Activated CD4-positive, alpha-beta T cell treated with anti-CD3 and anti-CD28 coated beads for 48 hours (primary cell): ENCODE data around the gene WDR81.
"Not testable (repeated sequence)": the region's sequence is repeated elsewhere in the genome, so short reads cannot be mapped to it uniquely, and the experiment has no call there.

Source experiments
- DNase-seq: peaks from one replicate; pipeline ENCODE4 v3.0.0-alpha.2; 2020

WDR81 gene

GRCh38 chr17:1713878-1714426 lies 10.6 kb upstream of the WDR81 start:
- DNase-seq, result no peak

- peak; percentile 47 for DNase-seq
Observed at GRCh38 chr17:1714427-1714979, 10.0 kb upstream of the WDR81 start.

GRCh38 chr17:1714980-1715802 lies 9.3 kb upstream of the WDR81 start:
- peak; percentile 58 for DNase-seq

DNA sequence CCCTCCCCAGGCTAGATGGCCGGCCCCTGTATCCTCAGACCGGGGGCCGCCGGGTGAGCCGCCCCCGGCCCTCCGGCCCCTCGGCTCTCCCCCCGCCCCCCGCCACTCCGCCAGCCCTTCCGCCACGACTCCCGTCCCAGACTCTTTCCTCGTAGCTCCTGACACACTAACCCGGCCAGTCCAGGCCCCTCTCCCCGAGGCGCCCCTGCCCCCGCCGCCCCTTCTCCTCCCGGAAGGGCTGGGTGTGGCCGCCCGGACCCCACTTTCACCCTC lies 8.8 kb upstream of the WDR81 start:
- no peak for DNase-seq

GRCh38 chr17:1716076-1716911 lies 8.2 kb upstream of the WDR81 start:
- DNase-seq, result peak; percentile 100

GRCh38 chr17:1716912-1717695 lies 7.4 kb upstream of the WDR81 start:
- DNase-seq, result peak; percentile 89

DNA sequence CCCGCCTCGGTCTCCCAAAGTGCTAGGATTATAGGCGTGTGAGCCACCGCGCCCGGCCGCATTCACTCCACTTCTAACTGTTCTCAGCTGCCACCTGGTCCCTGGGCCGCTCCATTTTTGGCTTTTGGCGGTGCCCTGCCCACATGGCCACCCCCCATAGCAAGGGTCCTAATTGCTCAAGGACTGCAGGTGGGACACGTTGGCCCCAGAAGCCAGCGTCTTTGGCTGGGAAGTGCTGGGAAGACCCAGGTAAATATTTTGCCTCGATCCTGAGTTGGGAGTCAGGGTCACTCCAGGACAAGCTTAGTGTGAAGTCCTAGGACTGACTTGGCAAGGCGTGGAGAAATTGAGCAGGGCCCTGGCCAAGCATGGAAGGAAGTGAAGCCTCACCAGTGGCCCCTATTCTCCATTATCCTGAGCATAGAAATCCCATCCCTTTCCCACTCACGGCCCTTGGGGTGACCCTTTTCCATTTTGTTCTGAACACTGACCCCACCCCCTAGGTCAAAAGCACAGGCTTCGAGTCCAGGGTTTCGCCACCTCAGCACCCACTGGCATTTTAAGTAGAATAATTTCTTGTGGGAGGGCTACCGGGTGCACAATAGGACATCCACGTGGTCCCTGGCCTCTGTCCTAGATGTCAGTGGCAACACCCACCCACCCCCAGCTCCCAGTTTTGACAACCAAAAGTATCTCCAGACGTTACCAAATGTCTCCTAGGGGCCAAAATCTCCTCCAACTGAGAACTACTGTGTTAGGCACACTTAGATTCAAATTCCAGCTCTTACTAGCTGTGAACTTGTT lies 5.9 kb upstream of the WDR81 start:
- no peak for DNase-seq

- DNase-seq, result peak; percentile 79
Observed at GRCh38 chr17:1720856-1721386, 3.6 kb upstream of the WDR81 start.

DNA sequence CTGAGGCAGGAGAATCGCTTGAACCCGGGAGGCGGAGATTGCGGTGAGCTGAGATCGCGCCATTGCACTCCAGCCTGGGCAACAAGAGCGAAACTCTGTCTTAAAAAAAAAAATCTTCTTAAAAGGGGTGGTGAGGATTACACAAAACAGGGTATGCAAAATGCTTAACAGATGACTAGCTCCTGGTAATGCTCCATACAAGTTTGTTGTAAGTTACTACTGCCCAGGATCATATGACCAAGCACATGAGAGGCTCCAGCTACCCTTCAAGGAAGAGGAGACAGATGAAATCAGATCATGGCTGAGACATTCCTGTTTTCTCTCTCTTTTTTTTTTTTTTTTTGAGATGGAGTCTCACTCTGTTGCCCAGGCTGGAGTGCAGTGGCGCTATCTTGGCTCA lies 2.5 kb upstream of the WDR81 start:
- DNase-seq, result not testable (repeated sequence)

- DNase-seq, result no peak
Observed at GRCh38 chr17:1724869-1725641, 551 bp downstream of the WDR81 start.

- no peak for DNase-seq
Observed at GRCh38 chr17:1725642-1726511, 1.4 kb downstream of the WDR81 start.

DNA sequence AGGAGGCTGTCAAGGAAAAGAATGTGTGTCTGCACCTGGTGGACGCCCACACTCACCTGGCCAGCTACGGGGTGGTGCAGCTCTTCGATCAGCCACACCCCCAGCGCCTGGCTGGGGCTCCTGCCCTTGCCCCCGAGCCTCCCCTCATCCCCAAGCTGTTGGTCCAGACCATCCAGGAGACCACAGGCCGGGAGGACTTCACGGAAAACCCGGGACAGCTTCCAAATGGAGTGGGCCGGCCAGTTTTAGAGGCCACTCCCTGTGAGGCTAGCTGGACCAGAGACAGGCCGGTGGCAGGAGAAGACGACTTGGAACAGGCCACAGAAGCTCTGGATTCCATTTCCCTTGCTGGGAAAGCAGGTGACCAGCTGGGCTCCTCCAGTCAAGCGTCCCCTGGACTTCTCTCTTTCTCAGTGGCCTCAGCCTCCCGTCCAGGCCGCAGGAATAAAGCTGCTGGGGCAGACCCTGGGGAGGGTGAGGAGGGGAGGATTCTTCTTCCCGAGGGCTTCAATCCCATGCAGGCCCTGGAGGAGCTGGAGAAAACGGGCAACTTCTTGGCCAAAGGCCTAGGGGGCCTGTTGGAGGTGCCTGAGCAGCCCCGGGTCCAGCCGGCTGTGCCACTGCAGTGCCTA lies 2.2 kb downstream of the WDR81 start:
- no peak for DNase-seq

GRCh38 chr17:1727258-1727789 lies 2.8 kb downstream of the WDR81 start:
- no peak for DNase-seq

DNA sequence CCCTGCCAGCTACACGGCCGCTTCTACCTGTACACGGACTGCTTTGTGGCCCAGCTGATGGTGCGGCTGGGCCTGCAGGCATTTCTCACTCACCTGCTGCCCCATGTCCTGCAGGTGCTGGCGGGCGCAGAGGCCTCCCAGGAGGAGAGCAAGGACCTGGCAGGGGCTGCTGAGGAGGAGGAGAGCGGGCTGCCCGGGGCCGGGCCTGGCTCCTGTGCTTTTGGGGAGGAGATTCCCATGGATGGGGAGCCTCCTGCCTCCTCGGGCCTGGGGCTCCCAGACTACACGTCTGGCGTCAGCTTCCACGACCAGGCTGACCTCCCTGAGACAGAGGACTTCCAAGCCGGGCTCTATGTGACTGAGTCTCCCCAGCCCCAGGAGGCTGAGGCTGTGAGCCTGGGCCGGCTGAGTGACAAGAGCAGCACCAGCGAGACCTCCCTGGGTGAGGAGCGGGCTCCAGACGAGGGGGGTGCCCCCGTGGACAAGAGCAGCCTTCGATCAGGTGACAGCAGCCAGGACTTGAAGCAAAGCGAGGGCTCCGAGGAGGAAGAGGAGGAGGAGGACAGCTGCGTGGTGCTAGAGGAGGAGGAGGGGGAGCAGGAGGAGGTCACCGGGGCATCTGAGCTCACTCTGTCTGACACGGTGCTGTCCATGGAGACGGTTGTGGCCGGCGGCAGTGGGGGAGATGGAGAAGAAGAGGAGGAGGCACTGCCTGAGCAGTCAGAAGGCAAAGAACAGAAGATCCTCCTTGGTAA lies 3.5 kb downstream of the WDR81 start:
- DNase-seq, result no peak

DNA sequence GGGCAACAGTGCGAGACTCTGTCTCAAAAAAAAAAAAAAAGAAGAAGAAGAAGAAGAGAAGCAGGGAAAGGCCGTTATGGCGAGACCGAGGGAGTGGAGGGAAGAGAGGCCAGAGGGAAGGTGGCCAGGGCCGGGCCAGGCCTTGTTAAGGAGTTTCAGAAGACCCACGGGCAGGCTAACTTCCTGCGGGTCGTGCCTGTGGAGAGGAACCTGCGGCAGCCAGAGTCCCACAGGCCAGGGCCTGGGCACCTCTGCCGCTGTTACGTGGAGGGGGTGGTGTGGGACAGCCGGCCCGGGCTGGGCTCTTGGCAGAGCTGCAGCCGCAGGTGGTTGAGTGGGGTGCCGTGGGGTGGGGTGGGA lies 5.4 kb downstream of the WDR81 start:
- DNase-seq, result no peak

GRCh38 chr17:1730326-1731193 lies 6.1 kb downstream of the WDR81 start:
- no peak for DNase-seq

DNA sequence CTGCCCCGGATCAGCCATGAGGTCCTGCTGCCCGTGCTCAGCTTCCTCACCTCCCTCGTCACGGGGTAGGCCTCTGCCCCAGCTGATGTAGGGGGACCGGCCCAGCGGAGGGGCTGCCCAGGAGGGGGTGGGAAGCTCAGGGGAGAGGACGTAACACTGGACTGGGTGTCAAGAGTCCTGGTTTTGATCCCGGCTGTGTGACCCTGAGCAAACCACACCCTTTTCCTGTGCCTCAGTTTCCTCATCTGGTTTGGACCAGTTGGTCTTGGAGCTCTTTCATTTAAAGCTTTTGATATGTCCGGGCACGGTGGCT lies 6.6 kb downstream of the WDR81 start:
- DNase-seq, result no peak
